Thyroid gland (tissue), 4 donors: Measurements from ENCODE around the gene BPIFB4. TPM values are rescaled to one million over a fixed set of nuclear protein-coding genes. Genes with fewer than 3 reads are reported as not detected.
A peak's percentile ranks its signal among the peaks of the same experiment; 100 is the strongest.

Source experiments
- DNase-seq, 2 donors: peaks; one replicate each; pipeline ENCODE4 v3.0.0-alpha.2; 2019
- H3K27ac ChIP-seq, 3 donors: fragments of 200-600 bp; sonication (generic); 1 replicate in 2 of 3; 2 replicates in 1 of 3; pipeline ENCODE4 v1.5.1; 2016 to 2019; ENCODE audit warnings: mild to moderate bottlenecking in 1 of 3, moderate library complexity in 1 of 3
- H3K27me3 ChIP-seq: fragments of 200-600 bp; sonication (generic); one replicate; pipeline ENCODE4 v1.5.1; 2019
- H3K36me3 ChIP-seq, 2 donors: fragments of 200-600 bp; sonication (generic); one replicate each; pipeline ENCODE4 v1.5.1; 2016 to 2019
- H3K4me1 ChIP-seq, 2 donors: fragments of 200-600 bp; sonication (generic); one replicate each; pipeline ENCODE4 v1.5.1; 2017 to 2019
- H3K4me3 ChIP-seq, 3 donors: fragments of 200-600 bp; sonication (generic); replicated peaks in 1 of 3; 1 replicate in 2 of 3; 2 replicates in 1 of 3; pipeline ENCODE4 v1.5.1; 2016; ENCODE audit warnings: mild to moderate bottlenecking in 1 of 3
- H3K9me3 ChIP-seq: fragments of 200-600 bp; sonication (generic); one replicate; pipeline ENCODE4 v1.5.1; 2017
- POLR2A ChIP-seq, 2 donors: fragments of 450-650 bp; IDR thresholded peaks; one replicate each; pipeline ENCODE4 v1.6.1; 2017; ENCODE audit warnings: antibody characterized with exemption in 2 of 2, mild to moderate bottlenecking in 2 of 2, moderate library complexity in 1 of 2
- whole genome bisulfite sequencing, 2 donors: methylation state at CpG; one replicate each; pipeline ENCODE4 v1.1.5; 2017; 5-methylcytosine and 5-hydroxymethylcytosine counted together
- intact Hi-C: fragments of 100-400 bp; cut with DNase I; formaldehyde crosslinking; loops from one replicate; pipeline ENCODE4 v1.15.1; 2023
- total RNA-seq, 4 donors: library from RNA; depleted of rRNA; stranded (reverse); fragments of >200 nt; gene quantifications; one replicate each; pipeline ENCODE4 v1.2.3, GENCODE V29; 2016
- TF ChIP-seq, protein P1 (sequence below), 6 experiments: fragments of 200-600 bp in 3 of 6; fragments of 450-650 bp in 3 of 6; sonication (generic) in 3 of 6; IDR thresholded peaks; one replicate each; pipeline ENCODE4 v1.5.1; 2016 to 2019; ENCODE audit warnings: antibody characterized with exemption in 6 of 6, mild to moderate bottlenecking in 2 of 6, inconsistent platforms in 1 of 6, moderate library complexity in 1 of 6

Gene BPIFB4
- total RNA-seq, 4 donors from 2014 or later, result not detected

DNA sequence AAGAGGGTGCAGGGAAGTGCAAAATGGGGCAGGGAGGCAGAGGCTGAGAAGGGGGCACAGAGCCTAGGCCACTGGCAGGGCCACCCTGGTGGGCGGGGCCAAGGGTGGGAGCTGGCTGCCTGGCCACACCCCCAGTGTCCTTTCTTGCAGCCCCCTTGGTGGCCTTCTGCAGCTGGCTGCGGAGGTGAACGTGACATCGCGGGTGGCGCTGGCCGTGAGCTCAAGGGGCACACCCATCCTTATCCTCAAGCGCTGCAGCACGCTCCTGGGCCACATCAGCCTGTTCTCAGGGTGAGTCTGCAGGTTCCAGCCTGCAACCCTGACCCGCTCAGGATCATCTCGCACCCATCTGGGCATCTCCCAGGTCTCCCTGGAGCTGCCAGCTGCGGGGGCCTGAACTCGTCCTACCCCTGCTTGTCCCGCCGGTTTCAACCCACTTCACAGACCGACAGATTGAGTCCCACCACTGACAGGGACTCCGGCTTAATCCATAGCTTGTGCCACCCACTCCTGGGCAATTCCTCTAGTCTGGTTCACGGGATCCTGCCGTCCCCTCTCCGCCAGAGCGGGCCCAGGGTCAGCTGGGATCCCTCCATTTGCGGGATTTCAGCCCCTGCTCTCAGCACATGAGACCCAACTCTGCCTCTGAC is 19.6 kb upstream of the BPIFB4 start:
- Histone ChIP-seq H3K36me3 (no peaks in the 10 kb centered on the region), H3K4me3 (no peak overlapping the region), H3K4me1 (peaks cover 17 to 26% of the 10 kb centered on the region in 2 donors), H3K27ac (no peak overlapping the region), H3K27me3 (no peaks in the 10 kb centered on the region), H3K9me3 (no peaks in the 10 kb centered on the region)
- intact Hi-C loops, result no loop called here
- no peak for TF ChIP-seq POLR2A (IDR thresholded peaks at IDR 0.05)
- TF ChIP-seq, protein P1, sequence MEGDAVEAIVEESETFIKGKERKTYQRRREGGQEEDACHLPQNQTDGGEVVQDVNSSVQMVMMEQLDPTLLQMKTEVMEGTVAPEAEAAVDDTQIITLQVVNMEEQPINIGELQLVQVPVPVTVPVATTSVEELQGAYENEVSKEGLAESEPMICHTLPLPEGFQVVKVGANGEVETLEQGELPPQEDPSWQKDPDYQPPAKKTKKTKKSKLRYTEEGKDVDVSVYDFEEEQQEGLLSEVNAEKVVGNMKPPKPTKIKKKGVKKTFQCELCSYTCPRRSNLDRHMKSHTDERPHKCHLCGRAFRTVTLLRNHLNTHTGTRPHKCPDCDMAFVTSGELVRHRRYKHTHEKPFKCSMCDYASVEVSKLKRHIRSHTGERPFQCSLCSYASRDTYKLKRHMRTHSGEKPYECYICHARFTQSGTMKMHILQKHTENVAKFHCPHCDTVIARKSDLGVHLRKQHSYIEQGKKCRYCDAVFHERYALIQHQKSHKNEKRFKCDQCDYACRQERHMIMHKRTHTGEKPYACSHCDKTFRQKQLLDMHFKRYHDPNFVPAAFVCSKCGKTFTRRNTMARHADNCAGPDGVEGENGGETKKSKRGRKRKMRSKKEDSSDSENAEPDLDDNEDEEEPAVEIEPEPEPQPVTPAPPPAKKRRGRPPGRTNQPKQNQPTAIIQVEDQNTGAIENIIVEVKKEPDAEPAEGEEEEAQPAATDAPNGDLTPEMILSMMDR (IDR thresholded peaks at IDR 0.05), result no peak
- WGBS, 2 donors, result 96 to 97% methylated on average over 17 to 20 of the region's 22 CpGs
- no peak for DNase-seq

DNA sequence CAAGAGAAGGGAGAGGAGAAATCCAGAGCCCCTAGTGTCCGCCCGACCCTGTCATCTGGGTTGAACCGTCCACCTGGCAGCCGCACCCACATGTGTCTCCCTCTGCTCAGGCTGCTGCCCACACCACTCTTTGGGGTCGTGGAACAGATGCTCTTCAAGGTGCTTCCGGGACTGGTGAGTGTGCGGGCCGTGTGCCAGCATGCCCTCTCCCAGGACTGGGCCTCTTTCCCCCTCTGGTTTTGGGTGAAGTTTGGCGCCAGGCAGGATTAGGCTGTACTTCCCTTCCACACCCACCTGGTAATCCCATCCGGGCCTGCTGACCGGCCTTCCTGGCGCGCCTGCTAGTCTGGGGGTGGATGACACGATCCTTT is 17.8 kb upstream of the BPIFB4 start:
- peak; percentile 7 for DNase-seq
- peaks cover 17 to 26% of the 10 kb centered on the region in 2 donors for H3K4me1 ChIP-seq
- no peak overlapping the region for H3K4me3 ChIP-seq
- no peaks in the 10 kb centered on the region for H3K9me3 ChIP-seq
- WGBS, 2 donors, result 75 to 79% methylated on average over 13 to 14 of the region's 14 CpGs
- H3K36me3 ChIP-seq, result no peaks in the 10 kb centered on the region
- TF ChIP-seq, protein P1 (IDR thresholded peaks at IDR 0.05), result no peak
- no peak for TF ChIP-seq POLR2A (IDR thresholded peaks at IDR 0.05)
- intact Hi-C loops, result no loop called here
- no peak overlapping the region for H3K27ac ChIP-seq
- no peaks in the 10 kb centered on the region for H3K27me3 ChIP-seq

DNA sequence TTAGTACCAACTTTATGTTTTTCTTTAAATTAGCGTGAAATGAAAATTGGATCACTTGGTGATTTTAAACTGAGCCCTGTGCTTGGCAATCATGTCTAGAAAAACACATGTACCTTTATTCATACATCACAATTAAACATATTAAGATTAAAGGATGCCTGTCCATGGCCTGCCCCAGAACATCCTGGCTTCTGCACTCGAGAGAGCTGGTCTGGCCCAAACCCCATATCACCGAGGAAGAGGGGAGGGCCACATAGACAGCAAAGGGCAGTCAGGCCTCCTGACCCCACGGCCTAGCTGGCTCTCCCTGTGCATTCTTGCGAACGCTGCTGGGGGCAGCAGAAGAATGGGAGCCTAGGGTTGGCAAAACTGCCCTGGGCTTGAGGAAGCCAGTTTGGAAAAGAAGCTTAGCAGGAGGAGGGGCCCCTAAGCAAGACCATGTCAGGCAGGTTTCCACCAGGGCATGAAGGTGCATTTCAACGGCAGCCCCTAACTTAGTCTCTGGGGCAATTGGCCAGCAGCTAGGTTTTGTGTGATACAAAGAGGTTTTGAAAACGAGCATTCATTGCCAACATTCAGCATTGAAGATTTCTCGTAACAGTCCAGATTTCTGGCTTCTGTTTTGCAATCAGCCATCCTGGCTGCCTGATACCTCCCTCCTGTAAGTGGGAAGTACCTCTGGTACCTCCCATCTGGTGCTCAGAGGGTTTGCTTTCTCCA is 17.2 kb upstream of the BPIFB4 start:
- H3K9me3 ChIP-seq, result no peaks in the 10 kb centered on the region
- WGBS, 2 donors, result 29 to 44% methylated on average over 9 of the region's 9 CpGs

GRCh38 chr20:33062825-33063149 is 16.7 kb upstream of the BPIFB4 start:
- WGBS, 2 donors, result 73 to 75% methylated on average over 1 of the region's 1 CpG
- no peak overlapping the region for H3K4me3 ChIP-seq
- no peak for TF ChIP-seq POLR2A (IDR thresholded peaks at IDR 0.05)
- TF ChIP-seq, protein P1 (IDR thresholded peaks at IDR 0.05), result no peak
- H3K4me1 ChIP-seq, result peaks cover 17 to 26% of the 10 kb centered on the region in 2 donors
- peak overlapping the region; percentile 21 to 56 (median 50) for H3K27ac ChIP-seq
- no peaks in the 10 kb centered on the region for H3K36me3 ChIP-seq
- no peaks in the 10 kb centered on the region for H3K9me3 ChIP-seq
- no peaks in the 10 kb centered on the region for H3K27me3 ChIP-seq
- DNase-seq, result no peak
- intact Hi-C loops, result no loop called here

More for the DNA sequence above, 17.2 kb upstream of the BPIFB4 start:
- intact Hi-C loops, result no loop called here
- H3K4me3 ChIP-seq, result no peak overlapping the region
- peak; percentile 56 to 66 for DNase-seq
- peaks cover 17 to 26% of the 10 kb centered on the region in 2 donors for H3K4me1 ChIP-seq
- no peaks in the 10 kb centered on the region for H3K36me3 ChIP-seq
- peak overlapping the region; percentile 21 to 56 (median 50) for H3K27ac ChIP-seq
- H3K27me3 ChIP-seq, result no peaks in the 10 kb centered on the region
- TF ChIP-seq, protein P1 (IDR thresholded peaks at IDR 0.05), result no peak
- no peak for TF ChIP-seq POLR2A (IDR thresholded peaks at IDR 0.05)

GRCh38 chr20:33063271-33063670 is 16.2 kb upstream of the BPIFB4 start:
- TF ChIP-seq POLR2A (IDR thresholded peaks at IDR 0.05), result no peak
- TF ChIP-seq, protein P1 (IDR thresholded peaks at IDR 0.05), result no peak
- H3K9me3 ChIP-seq, result no peaks in the 10 kb centered on the region
- no peak for DNase-seq
- H3K36me3 ChIP-seq, result no peaks in the 10 kb centered on the region
- WGBS, 2 donors, result 89 to 98% methylated on average over 5 to 6 of the region's 6 CpGs
- no peaks in the 10 kb centered on the region for H3K27me3 ChIP-seq
- peaks cover 17 to 26% of the 10 kb centered on the region in 2 donors for H3K4me1 ChIP-seq
- no peak overlapping the region for H3K4me3 ChIP-seq
- peak overlapping the region in 1 of 3 donors; percentile 56 for H3K27ac ChIP-seq
- intact Hi-C loops, result no loop called here
